HepG2 (cell line): Measurements from ENCODE around the gene BMP2K. TPM values are rescaled to one million over a fixed set of nuclear protein-coding genes. Genes with fewer than 3 reads are reported as not detected.

Experiments used
- NKX3-1 ChIP-seq: sonication (generic); formaldehyde crosslinking; IDR thresholded peaks from 2 replicates; pipeline ENCODE4 v1.5.0; 2020; ENCODE audit warnings: missing genetic modification reagents
- RFX3 ChIP-seq: IDR thresholded peaks from 2 replicates; pipeline ENCODE4 v1.6.1; 2016; ENCODE audit warnings: missing biosample characterization, missing genetic modification reagents
- ZBTB4 ChIP-seq: sonication (generic); formaldehyde crosslinking; IDR thresholded peaks from 2 replicates; pipeline ENCODE4 v1.4.0; 2020; ENCODE audit warnings: missing genetic modification reagents, mild to moderate bottlenecking, borderline replicate concordance
- ZNF383 ChIP-seq: sonication (generic); formaldehyde crosslinking; IDR thresholded peaks from 2 replicates; pipeline ENCODE4 v1.4.0; 2020; ENCODE audit warnings: missing genetic modification reagents, mild to moderate bottlenecking, borderline replicate concordance
- polyA plus RNA-seq, 8 experiments: library from polyadenylated mRNA; depleted of rRNA in 3 of 8; stranded (reverse) in 7 of 8; unstranded in 1 of 8; fragments of >200 nt; fragmentation: Illumina TruSeq in 4 of 8; extraction: Trizol in 4 of 8; gene quantifications; 2 replicates each; pipeline versions ENCODE4 v1.2.1 to v1.2.3, GENCODE V29; 2011 to 2016; ENCODE audit warnings: low read depth in 4 of 8, missing spikeins in 1 of 8, mixed read lengths in 1 of 8; ENCODE audit not compliant: insufficient read depth in 1 of 8
- total RNA-seq, 5 experiments: library from RNA; depleted of rRNA; stranded (reverse); fragments of >200 nt; fragmentation: Illumina TruSeq; extraction: Trizol; gene quantifications; 2 replicates each; pipeline ENCODE4 v1.2.3, GENCODE V29; 2016; ENCODE audit warnings: low read depth in 1 of 5
- TF ChIP-seq, protein P1 (sequence below): sonication (generic); formaldehyde crosslinking; IDR thresholded peaks from 2 replicates; pipeline ENCODE4 v1.4.0; 2020; ENCODE audit warnings: missing genetic modification reagents, borderline replicate concordance

The BMP2K gene
- total and polyA plus RNA-seq, 2 of the 13 experiments (the other 11 are each of a cell fraction or from before 2014, with no cell fraction given): 8.6 to 15.2 TPM

DNA sequence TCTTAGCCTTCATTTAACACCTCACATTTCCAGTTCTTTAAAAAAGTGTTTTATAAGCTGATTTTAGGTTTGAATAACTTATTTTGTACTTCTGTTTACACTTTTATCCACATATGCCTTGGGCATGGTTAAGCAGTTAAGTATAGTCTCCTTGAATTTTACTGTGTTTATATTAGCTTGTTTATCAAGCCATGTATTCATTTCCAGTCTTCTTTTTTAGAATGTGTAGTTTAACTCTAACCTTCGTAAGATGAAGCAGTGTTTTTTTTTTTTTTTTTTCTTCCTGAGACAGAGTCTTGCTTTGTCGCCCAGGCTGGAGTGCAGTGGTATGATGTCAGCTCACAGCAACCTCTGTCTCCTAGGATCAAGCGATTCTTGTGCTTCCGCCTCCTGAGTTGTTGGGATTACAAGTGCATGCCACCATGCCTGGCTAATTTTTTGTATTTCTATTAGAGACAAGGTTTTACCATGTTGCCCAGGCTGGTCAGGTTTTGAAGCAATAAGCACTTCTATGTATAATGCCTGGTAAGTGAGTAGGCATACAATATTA lies 42.5 kb downstream of the BMP2K start (continued):
- TF ChIP-seq NKX3-1 (CRISPR knock-in tag) (no peak), RFX3 (CRISPR knock-in tag) (no peak), ZNF383 (CRISPR knock-in tag) (no peak), ZBTB4 (CRISPR knock-in tag) (no peak)
- TF ChIP-seq, protein P1, sequence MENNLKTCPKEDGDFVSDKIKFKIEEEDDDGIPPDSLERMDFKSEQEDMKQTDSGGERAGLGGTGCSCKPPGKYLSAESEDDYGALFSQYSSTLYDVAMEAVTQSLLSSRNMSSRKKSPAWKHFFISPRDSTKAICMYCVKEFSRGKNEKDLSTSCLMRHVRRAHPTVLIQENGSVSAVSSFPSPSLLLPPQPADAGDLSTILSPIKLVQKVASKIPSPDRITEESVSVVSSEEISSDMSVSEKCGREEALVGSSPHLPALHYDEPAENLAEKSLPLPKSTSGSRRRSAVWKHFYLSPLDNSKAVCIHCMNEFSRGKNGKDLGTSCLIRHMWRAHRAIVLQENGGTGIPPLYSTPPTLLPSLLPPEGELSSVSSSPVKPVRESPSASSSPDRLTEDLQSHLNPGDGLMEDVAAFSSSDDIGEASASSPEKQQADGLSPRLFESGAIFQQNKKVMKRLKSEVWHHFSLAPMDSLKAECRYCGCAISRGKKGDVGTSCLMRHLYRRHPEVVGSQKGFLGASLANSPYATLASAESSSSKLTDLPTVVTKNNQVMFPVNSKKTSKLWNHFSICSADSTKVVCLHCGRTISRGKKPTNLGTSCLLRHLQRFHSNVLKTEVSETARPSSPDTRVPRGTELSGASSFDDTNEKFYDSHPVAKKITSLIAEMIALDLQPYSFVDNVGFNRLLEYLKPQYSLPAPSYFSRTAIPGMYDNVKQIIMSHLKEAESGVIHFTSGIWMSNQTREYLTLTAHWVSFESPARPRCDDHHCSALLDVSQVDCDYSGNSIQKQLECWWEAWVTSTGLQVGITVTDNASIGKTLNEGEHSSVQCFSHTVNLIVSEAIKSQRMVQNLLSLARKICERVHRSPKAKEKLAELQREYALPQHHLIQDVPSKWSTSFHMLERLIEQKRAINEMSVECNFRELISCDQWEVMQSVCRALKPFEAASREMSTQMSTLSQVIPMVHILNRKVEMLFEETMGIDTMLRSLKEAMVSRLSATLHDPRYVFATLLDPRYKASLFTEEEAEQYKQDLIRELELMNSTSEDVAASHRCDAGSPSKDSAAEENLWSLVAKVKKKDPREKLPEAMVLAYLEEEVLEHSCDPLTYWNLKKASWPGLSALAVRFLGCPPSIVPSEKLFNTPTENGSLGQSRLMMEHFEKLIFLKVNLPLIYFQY (CRISPR knock-in tag): no peak
